OCI-LY7 (cell line): ENCODE results near the gene RTL1.

ENCODE experiments used
- CTCF ChIP-seq: fragments of 200-600 bp; sonication (generic); conservative IDR thresholded peaks from 2 replicates; pipeline ENCODE4 v1.5.1; 2014; ENCODE audit warnings: mild to moderate bottlenecking, antibody characterized with exemption, low read length, moderate library complexity, mixed read lengths
- EZH2phosphoT487 ChIP-seq: fragments of 200-600 bp; sonication (generic); IDR thresholded peaks from 2 replicates; pipeline ENCODE4 v1.6.1; 2018; ENCODE audit warnings: low read depth, borderline replicate concordance, mild to moderate bottlenecking, mixed run types, antibody characterized with exemption, low read length, moderate library complexity, mixed read lengths

DNA sequence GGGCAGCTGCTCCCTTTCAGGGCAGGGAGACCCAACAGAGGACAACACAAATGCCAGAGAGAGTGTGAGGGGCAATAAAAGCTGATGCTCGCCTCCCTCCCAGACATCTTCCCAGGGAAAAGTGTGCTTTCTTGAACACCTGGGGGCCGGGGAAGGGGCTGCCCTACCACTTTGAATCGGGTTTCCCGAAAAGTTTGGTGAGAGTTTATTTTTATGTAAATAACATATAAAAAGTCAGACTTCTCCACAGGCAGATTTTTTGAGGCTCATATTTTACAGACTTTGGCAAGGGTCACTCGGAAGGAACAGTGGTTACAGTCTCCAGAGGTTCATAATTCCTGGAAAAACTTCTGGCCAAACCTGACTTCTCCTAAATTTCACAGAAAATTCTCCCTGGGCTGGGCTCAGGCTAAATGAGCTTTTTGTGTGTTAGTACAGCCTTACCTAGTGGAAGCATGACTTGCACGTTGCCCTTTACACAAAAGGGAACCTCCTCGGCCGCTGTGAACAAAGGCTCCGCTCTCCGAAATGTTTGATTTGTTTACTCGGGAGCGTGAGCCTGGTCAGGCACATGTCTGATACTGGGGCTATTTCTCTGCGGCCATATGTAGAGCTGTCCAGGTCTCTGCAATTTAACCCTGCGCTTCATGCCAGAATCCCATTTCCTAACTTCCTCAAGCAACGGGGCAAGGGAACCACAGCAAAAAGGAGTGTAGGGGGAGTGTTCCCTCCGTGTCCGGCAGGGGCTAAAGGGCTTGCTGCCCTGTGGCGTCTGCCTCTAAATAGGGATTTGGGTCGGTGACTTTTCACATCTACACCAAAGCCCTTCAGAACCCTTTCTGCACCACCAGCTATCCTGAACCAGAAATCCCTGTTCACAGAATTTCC lies 3.4 kb downstream of the RTL1 start:
- no peak for TF ChIP-seq CTCF
- no peak for TF ChIP-seq EZH2phosphoT487
